CD4-positive, alpha-beta T cell treated with Interleukin-17A for 4 hours (primary cell): ENCODE results near the gene TRDMT1.

Experiments used
- DNase-seq: peaks from one replicate; pipeline ENCODE4 v3.0.0-alpha.2; 2020; ENCODE audit warnings: mixed read lengths

Gene TRDMT1

GRCh38 chr10:17209302-17209701, 7.8 kb upstream of the TRDMT1 start:
- DNase-seq, result no peak

DNA sequence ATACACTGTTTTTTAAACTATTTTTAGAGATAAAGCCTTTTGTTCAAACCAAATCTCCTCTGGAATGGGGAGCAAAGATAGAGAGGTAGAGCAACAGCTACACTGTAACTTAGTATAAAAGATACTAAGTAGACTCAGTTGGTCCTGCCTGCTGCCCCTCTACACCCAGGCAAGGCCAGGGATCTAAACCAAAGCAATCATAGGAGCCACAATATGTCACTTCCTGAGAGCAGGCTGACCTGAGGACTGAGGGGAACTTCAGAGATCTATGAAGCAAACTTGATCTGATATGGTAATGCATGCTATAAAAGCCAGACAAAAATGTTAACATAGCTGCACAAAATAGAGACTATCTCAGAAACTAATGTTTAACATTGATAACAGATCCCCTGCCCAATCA, 7.0 kb upstream of the TRDMT1 start:
- no peak for DNase-seq

GRCh38 chr10:17206210-17206709, 4.8 kb upstream of the TRDMT1 start:
- DNase-seq, result peak; percentile 62

DNA sequence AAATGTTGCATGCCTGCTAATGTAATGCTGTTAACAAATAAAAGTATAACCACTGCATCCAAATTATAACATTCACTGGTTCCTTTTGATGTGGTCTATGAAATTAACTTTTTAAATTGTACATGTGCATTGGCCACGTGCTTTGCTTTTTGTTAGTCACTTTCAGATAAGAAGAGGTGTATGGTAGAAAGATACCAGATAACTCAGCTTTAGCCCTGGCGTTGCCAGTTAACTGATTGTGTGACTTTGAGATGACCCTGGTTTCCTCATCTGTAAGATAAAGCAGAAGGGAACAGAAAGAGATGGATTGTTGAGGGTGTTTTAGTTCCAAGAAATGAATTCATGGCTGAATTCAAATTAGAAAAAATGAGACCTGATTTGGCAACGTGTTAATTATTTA, 1.9 kb upstream of the TRDMT1 start:
- no peak for DNase-seq

- DNase-seq, result no peak
Measured at GRCh38 chr10:17202999-17203398, 1.5 kb upstream of the TRDMT1 start.

DNA sequence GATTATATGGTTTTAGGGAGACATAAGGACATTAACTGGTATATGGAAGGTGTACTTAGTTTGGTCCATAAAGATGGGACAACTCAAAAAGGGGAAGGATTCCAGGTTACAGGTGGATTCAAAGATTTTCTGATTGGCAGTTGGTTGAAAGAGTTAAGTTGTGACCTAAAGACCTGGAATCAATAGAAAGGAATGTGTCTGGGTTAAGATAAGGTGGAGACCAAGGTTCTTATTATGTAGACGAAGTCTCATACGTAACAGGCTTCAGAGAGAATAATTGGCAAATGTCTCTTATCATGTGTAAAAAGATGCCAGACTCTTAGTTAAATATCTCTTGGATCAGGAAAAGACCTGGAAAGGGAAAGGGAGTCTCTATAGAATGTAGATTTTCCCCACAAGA, 1.0 kb upstream of the TRDMT1 start:
- no peak for DNase-seq

GRCh38 chr10:17201794-17202116, 283 bp upstream of the TRDMT1 start:
- DNase-seq, result no peak

GRCh38 chr10:17200001-17200911, 1.2 kb downstream of the TRDMT1 start:
- DNase-seq, result no peak

DNA sequence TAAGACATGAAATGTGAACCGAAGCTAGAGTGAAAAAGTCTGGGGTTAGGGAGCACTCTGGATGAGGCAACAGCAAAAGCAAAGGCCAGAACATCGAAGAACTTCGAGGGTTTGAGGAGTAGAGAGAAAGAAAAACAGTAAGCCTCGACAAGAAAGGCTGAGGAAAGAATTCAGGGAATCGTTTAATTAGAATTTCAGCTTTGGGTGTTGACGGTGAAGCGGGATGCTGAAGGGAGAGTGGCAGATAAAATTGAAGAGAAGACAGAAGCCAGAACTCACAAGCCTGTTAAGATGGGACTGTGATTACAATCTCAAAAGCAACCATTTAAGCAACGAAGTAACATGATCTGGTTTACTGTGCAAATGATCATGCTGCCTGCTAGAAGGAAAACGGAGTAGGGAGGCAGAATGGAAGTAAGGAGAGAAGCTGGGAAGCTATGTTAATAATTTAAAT, 2.1 kb downstream of the TRDMT1 start:
- DNase-seq, result no peak

DNA sequence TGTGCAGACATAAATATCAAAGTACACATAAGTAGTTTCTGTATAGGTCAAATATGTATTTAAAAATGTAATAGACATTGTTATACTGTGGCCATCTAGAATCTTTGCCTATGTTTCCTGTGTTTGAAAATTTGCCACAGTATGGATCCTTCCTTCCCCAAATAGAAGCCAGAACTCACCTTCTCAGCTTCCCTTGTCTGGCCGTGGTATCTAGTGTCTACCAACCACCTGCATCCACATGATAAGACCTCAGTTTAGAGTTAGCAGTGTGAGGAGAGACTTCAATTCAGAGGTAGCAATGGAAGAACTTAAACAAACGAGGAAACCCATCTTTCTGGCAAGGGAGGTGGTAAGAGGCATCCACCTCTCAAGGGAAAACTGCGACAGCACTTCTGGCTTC, 4.9 kb downstream of the TRDMT1 start:
- no peak for DNase-seq

DNA sequence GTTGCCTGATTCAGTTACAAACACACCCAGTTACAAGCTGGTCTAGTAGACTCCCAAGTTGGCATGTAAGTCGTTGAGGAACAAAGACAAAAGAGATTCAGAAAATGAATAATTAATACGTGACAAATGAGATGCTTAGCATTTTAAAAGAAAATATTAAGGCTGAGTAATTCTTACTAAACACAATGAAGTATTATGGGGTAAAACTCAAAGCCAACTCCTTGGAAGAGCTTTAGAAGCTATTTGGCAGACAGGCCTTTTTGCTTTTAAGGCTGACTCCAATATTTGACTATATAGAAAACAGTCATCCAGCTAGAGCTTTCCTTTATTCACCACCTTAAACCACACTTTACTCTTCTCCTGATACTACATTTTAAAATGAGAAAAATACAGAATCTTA, 5.4 kb downstream of the TRDMT1 start:
- no peak for DNase-seq

DNA sequence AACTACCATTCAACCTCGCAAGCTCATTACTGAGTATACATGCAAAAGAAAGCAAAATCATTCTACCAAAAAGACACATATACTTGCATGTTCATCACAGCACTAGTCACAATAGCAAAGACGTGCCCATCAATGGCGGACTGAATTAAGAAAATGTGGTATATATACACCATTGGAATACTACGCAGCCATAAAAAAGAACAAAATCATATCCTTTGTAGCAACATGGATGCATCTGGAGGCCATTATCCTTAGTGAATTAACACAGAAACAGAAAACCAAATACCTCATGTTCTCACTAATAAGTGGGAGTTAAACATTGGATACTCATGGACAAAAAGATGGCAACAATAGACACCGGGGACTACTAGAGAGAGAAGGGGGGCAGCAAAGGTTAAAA, 6.4 kb downstream of the TRDMT1 start:
- no peak for DNase-seq

DNA sequence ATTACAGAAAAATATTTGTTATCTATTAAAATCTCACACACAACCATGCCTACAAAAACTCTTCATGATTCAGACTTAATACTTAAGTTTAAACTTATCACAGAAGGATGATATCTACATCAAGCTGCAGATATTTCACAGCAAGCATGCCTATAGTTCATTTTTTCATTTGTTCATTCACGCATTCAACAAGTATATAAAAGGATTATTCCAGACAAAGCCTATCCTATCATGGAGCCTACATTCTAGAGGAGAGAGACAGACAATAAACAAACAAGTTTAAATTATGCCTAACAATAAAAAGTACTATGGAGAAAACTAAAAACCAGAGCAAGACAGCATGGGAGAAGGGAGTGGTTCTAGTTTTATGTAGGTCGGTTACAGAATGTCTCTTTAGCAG, 10.9 kb downstream of the TRDMT1 start:
- no peak for DNase-seq

GRCh38 chr10:17188644-17189172, 12.8 kb downstream of the TRDMT1 start:
- no peak for DNase-seq

GRCh38 chr10:17185873-17186272, 15.6 kb downstream of the TRDMT1 start:
- no peak for DNase-seq

- no peak for DNase-seq
Measured at GRCh38 chr10:17183110-17183509, 18.4 kb downstream of the TRDMT1 start.

DNA sequence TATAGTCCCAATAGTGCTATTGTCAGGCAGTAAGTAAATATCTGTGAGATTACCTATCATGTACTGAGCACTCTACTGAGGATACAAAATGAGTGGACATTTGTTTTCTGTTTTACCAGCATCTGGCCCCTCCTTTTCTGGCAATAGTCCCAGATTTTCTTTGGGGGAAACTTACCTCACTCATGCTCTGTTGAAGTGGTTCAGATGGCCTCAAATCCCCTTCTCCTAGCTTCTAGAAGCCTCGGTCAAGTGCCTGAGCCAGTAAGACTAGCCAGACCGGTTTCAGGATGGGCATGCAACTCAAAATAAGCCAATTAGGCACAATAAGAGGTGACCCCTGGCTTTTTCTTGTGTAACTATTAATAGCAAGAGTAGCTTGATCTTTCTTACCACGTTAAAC, 19.7 kb downstream of the TRDMT1 start:
- DNase-seq, result no peak

DNA sequence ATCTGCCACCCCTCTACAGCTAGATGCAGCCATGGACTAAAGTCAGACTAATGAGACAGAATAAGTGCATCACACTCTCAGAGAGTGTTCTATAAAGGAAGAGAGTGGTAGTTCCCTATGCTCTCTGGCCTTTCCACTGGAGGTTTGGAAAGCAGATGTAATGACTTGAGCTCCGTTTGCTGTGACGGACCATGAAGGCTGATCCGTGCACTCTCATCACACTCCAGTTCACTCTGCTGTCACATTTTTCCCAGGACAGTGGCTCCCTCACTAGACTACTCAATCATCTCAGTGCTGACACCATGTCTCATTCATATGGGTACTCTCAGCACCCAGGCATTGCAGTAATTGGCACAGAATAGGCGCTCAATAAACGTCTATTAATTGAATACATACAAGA, 20.4 kb downstream of the TRDMT1 start:
- DNase-seq, result no peak

DNA sequence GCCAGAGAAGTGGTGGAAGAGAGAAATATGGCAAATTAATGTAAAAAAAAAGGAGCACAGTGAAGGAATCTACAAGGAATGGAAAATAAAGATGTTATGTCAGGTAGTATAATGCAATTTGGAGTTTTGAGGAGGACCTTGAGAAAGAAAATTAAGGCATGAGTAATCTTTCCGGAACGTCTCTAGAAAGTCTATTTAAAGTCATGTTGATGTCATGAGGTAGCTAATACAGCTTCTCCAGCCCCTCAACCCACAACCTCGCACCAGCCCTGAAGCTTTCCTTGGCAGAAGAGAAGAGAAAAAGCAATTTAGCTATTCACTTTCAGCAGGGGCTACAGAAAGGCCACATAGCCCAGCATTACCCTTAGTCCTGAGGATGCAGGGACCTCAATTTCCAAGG, 22.5 kb downstream of the TRDMT1 start:
- no peak for DNase-seq

GRCh38 chr10:17178006-17178405, 23.5 kb downstream of the TRDMT1 start:
- DNase-seq, result no peak

DNA sequence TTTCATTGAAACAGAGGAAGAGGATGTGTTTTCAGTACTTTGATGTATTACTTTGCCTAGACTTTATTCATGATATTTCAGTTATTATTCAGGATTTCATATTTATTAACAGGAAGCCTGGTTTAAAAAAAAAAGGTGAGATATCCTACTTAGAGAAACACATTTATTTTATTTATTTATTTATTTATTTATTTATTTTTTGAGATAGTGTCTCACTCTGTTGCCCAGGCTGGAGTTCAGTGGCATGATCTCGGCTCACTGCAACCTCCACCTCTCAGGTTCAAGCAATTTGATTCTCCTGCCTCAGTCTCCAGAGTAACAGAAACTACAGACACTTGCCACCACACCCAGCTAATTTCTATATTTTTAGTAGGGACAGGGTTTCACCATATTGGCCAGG, 24.5 kb downstream of the TRDMT1 start:
- DNase-seq, result no peak

- no peak for DNase-seq
Measured at GRCh38 chr10:17176091-17176490, 25.4 kb downstream of the TRDMT1 start.

DNA sequence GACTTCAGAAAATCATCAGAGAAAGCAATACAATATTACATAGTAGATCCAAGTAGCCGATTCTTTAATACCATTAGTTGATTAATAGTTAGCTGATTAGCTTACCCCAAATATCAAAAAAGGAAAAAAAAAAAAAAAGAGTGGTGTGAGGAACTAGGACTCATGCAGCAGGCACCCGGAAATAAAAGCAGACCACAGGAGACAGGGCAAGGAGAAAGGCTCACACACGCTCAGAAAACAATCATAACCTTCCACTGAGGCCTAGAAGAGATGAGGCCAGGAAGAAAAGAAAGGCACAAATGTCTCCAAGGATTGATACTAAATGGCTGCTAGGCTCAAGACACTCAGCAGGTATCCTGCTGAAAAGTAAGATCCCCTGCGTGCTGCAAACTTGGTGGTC, 25.9 kb downstream of the TRDMT1 start:
- peak; percentile 27 for DNase-seq

GRCh38 chr10:17174626-17175025, 26.8 kb downstream of the TRDMT1 start:
- DNase-seq, result no peak
